Keratinocyte (primary cell): ENCODE measurements around the gene NSA2.

Source experiments
- EZH2 ChIP-seq: IDR thresholded peaks from one replicate; pipeline ENCODE4 v1.6.1; 2012; ENCODE audit warnings: inconsistent platforms, mild to moderate bottlenecking, low read length, moderate library complexity
- TF ChIP-seq, protein P1 (sequence below), 3 experiments: IDR thresholded peaks in 1 of 3; conservative IDR thresholded peaks in 1 of 3; optimal IDR thresholded peaks in 1 of 3; 2 replicates in 2 of 3; 3 replicates in 1 of 3; pipeline versions ENCODE3 to v1.5.1; 2011; ENCODE audit warnings: low read length in 3 of 3, mild to moderate bottlenecking in 3 of 3, moderate library complexity in 2 of 3, control low read depth in 1 of 3, inconsistent platforms in 1 of 3; ENCODE audit not compliant: insufficient read depth in 2 of 3; ENCODE audit errors: extremely low read depth in 1 of 3

DNA sequence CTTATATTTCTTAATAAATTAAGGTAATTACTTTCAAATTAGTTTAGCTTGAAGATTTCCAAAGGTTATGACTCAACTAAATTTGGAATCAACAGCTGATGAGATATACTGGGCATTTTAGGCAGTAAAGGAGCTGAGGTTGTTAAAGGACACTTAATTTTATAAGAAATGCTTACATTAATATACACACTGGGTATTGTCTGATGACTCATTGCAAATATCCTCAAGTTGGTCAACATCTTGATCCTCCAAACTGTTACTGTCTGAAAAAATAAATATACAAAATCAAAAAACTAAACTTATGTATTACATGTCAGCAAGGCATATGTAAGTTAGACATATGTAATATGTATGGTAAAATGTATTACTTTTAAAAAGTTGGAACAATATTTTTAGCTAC is 3.5 kb upstream of the NSA2 start:
- TF ChIP-seq, protein P1, sequence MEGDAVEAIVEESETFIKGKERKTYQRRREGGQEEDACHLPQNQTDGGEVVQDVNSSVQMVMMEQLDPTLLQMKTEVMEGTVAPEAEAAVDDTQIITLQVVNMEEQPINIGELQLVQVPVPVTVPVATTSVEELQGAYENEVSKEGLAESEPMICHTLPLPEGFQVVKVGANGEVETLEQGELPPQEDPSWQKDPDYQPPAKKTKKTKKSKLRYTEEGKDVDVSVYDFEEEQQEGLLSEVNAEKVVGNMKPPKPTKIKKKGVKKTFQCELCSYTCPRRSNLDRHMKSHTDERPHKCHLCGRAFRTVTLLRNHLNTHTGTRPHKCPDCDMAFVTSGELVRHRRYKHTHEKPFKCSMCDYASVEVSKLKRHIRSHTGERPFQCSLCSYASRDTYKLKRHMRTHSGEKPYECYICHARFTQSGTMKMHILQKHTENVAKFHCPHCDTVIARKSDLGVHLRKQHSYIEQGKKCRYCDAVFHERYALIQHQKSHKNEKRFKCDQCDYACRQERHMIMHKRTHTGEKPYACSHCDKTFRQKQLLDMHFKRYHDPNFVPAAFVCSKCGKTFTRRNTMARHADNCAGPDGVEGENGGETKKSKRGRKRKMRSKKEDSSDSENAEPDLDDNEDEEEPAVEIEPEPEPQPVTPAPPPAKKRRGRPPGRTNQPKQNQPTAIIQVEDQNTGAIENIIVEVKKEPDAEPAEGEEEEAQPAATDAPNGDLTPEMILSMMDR (optimal IDR thresholded peaks at IDR 0.05 in 1 of 3, IDR thresholded peaks at IDR 0.05 in 1 of 3, conservative IDR thresholded peaks at IDR 0.05 in 1 of 3; ENCODE audit: extremely low read depth in 1 of 3, insufficient read depth in 2 of 3, low read length in 3 of 3), result no peak
- TF ChIP-seq EZH2, result no peak
